PFSK-1 (cell line): ENCODE measurements around the gene NCAM1.

Experiments used
- FOXP2 ChIP-seq: optimal IDR thresholded peaks from 2 replicates; pipeline ENCODE3; 2011; ENCODE audit warnings: borderline replicate concordance, control low read depth, inconsistent platforms; ENCODE audit not compliant: insufficient read depth; ENCODE audit errors: extremely low read length, extremely low read depth
- POLR2AphosphoS5 ChIP-seq: IDR thresholded peaks from 2 replicates; pipeline ENCODE4 v1.6.1; 2012; ENCODE audit warnings: low read depth, mild to moderate bottlenecking, control low read depth, low read length, moderate library complexity
- SIN3A ChIP-seq: IDR thresholded peaks from 2 replicates; pipeline ENCODE4 v1.6.1; 2012; ENCODE audit warnings: mild to moderate bottlenecking, low read length, moderate library complexity, borderline replicate concordance; ENCODE audit not compliant: insufficient read depth
- TAF1 ChIP-seq: IDR thresholded peaks from 2 replicates; pipeline ENCODE4 v1.6.1; 2012; ENCODE audit warnings: low read length, control low read depth, borderline replicate concordance; ENCODE audit not compliant: insufficient read depth
- TF ChIP-seq, protein P1 (sequence below), 2 experiments: IDR thresholded peaks; 2 replicates each; pipeline versions ENCODE4 v1.6.1 to v1.8.0; 2011 to 2012; ENCODE audit warnings: low read depth in 2 of 2, low read length in 2 of 2, control low read depth in 1 of 2, inconsistent platforms in 1 of 2, mild to moderate bottlenecking in 1 of 2, moderate library complexity in 1 of 2; ENCODE audit not compliant: insufficient read depth in 1 of 2

DNA sequence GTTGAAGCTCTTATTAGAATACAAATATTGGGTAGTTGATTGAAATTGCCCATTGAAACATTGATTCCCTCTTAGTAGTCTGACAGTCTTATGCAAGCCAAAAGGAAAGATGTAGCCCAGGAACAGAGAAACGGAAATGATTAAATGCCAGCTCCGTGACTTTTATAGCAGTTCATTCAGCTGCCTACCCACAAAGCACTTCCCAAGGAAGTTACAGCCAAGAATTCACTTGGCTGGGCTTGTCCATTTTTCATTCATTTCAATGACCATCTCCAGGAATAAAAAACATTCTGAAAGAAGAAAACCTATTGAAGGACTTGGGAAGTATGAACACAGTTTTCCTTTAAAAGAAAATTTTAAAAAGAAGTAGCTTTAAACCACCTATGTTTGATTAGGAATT, 62.0 kb downstream of the NCAM1 start:
- TF ChIP-seq POLR2AphosphoS5, result no peak
- TF ChIP-seq, protein P1, sequence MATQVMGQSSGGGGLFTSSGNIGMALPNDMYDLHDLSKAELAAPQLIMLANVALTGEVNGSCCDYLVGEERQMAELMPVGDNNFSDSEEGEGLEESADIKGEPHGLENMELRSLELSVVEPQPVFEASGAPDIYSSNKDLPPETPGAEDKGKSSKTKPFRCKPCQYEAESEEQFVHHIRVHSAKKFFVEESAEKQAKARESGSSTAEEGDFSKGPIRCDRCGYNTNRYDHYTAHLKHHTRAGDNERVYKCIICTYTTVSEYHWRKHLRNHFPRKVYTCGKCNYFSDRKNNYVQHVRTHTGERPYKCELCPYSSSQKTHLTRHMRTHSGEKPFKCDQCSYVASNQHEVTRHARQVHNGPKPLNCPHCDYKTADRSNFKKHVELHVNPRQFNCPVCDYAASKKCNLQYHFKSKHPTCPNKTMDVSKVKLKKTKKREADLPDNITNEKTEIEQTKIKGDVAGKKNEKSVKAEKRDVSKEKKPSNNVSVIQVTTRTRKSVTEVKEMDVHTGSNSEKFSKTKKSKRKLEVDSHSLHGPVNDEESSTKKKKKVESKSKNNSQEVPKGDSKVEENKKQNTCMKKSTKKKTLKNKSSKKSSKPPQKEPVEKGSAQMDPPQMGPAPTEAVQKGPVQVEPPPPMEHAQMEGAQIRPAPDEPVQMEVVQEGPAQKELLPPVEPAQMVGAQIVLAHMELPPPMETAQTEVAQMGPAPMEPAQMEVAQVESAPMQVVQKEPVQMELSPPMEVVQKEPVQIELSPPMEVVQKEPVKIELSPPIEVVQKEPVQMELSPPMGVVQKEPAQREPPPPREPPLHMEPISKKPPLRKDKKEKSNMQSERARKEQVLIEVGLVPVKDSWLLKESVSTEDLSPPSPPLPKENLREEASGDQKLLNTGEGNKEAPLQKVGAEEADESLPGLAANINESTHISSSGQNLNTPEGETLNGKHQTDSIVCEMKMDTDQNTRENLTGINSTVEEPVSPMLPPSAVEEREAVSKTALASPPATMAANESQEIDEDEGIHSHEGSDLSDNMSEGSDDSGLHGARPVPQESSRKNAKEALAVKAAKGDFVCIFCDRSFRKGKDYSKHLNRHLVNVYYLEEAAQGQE (IDR thresholded peaks at IDR 0.05; ENCODE audit: insufficient read depth in 1 of 2, low read depth in 2 of 2, low read length in 2 of 2), result no peak
- no peak for TF ChIP-seq SIN3A
- TF ChIP-seq TAF1, result no peak
- no peak for TF ChIP-seq FOXP2
